ENCODE results near the gene LCN12.

Gene LCN12, protein sequence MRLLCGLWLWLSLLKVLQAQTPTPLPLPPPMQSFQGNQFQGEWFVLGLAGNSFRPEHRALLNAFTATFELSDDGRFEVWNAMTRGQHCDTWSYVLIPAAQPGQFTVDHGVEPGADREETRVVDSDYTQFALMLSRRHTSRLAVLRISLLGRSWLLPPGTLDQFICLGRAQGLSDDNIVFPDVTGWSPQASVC

DNA sequence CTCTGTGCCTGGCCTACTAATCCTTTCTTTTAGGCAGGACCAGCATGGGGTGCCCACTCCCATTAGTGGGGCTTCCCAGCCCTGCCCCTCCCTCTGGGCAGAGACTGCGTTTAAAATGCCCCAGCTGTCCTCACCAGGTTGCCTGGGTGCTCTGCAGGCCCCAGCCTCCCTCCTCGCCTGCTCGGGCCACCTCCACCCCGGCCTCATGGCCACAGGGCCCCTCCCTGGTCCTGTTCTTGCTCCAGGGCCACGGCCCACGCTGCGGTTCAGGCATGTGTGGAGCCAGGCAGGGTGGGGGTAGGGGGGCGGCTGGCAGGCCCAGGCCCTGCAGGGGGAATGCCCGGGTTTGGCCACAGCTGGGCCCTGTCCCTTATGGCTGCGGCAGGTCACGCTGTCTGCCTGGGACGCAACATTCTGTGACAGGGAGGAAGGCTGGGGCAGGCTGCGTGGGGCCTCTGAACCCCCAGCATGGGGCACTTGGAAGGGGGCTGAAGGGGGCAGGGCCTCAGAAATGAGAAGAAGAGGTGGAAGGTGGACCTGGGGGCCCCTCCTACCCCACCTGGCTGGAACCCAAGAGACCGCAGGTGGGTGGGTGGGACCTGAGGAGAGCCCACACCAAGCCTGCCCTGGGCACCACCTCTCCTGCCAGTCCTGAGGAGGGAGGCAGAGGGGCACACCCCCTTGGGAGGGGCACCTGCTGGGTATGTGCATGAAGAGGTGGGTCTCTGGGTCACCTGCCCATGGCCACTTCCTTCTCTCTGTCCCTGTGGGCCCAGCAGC lies at the start of gene LCN12:
Gene LCN12, plus strand, starts transcription at position 733 of the 780 bp plus-strand sequence. CDS start 55 bp downstream, outside the sequence.
- in situ Hi-C loops (cut with HindIII; ENCODE audit: low sequenced_read_pairs), result no loop called here

DNA sequence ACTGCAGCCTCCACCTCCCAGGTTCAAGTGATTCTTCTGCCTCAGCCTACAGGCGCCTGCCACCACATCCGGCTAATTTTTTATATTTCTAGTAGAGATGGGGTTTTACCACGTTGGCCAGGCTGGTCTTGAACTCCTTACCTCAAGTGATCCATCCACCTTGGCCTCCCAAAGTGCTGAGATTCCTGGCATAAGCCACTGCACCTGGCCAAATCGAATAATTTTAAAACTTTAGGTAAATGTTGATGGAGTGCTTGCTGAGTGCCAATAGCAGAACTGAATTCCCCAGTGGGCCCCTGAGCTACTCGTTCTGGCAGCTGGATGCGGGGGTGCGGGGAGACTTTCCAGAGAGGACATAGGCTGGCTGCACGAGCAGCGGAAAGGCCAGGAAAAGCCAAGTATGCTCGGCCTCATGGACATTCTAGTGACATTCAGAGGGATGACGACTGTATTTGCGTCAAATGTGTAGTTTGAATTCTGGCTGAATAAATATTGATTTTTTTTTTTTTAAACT lies 49.0 kb upstream of the LCN12 start:
- in situ Hi-C loops (cut with HindIII; ENCODE audit: low sequenced_read_pairs), result no loop called here

DNA sequence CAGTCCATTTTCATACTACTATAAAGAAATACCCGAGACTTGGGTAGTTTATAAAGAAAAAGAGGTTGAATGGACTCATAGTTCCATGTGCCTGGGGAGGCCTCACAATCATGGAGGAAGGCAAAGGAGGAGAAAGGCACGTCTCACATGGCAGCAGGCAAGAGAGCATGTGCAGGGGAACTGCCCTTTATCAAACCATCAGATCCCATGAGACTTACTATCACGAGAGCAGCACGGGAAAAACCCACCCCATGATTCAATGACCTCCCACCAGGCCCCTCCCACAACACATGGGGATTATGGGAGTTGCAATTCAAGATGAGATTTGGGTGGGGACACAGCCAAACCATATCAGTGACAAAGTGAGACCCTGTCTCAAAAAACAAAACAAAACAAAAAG lies 45.8 kb upstream of the LCN12 start:
- in situ Hi-C loops (cut with HindIII; ENCODE audit: low sequenced_read_pairs), result no loop called here

DNA sequence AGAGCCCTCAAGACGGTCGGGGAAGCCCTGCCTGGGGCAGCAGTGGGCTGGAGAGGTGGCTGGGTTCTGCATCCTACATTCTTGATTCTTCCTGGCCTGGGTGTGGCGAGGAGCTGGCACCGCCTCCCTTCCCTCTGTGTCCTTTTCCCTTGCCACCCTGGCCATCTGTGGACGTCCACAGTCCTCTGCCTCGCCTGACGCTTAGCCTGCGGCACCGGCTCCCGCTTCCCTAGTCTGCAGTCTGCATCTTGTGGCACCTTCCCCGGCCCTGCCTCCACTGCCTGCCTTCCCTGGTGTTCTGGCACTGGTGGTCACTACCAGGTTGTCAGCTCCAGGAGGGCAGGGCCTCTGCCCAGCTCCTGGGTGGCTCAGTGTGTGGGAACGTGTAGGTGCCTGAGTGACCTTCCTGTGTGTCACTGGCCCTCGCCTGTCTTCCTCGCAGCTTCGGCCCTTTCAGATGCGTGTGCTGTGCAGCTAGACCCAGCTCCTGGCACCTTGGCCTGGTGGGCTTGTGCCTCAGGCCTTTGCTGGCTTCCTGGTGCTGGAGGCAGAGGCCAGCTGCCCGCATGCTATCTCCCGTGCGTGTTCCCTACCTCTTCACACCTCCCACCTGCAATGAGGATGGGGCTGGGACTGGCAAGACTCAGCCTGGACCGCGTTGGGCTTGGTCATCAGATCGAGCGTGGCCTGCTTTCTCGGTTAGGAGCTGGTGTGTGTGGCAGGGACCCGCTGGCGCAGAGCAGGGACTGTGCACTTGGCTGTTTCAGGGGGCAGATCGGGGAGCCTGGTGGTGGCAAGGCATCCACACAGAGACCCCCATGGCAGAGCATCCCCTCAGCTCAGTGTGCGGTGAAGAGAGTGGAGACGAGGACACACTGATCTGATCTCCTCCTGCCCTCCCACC lies 44.8 kb upstream of the LCN12 start:
- in situ Hi-C loops (cut with HindIII; ENCODE audit: low sequenced_read_pairs), result no loop called here

DNA sequence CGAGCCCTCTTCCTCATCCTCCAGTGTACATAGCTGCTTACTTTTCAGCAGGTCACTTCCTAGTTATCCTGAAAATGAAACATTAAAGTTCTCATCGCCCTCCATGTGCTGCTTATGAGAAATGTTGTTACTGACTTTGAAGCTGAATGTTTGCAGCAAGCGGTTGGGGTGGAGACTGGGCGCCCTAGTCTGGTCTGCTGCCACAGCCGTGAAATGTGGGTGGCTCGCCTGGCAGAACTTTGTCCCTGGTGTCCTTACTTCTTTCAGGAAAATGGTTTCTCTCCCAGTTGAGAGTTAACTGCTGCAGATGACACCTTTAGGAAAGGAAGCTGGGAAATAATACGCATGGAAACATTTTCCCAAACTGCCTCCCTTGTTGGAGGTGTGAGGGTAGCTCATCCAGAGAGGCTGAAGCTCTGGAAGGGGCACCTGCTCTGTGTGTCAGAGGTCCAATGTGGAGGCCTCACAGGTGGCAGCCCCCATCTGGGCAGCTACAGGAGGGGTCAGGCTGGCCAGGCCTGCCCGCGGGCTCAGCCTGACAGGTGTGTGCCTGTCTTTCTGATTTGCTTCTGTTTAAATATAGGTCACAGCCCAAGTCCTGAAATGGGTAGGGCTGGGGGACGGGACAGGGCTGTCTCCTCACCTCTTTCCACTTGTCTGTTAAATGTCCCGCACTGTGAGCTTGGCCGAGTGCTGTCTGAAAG lies 41.7 kb upstream of the LCN12 start:
- in situ Hi-C loops (cut with HindIII; ENCODE audit: low sequenced_read_pairs), result no loop called here

DNA sequence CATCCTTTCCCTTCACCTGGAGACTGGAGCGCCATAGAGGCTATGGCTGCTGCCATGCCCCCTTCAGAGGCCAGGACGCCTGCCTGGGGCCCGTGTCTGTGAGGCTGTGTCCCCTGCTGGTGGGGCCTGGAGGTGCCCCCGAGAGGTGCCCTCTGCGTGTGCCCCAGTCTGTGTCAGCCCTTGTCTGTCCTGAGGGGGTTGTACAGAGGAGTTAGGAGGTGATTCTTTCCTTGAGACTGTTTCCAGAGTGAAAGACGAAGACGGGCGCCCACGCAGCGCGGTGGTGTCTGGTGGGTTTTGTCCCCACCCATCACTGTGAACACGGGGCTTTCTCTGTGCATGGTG lies 41.2 kb upstream of the LCN12 start:
- in situ Hi-C loops (cut with HindIII; ENCODE audit: low sequenced_read_pairs), result no loop called here

DNA sequence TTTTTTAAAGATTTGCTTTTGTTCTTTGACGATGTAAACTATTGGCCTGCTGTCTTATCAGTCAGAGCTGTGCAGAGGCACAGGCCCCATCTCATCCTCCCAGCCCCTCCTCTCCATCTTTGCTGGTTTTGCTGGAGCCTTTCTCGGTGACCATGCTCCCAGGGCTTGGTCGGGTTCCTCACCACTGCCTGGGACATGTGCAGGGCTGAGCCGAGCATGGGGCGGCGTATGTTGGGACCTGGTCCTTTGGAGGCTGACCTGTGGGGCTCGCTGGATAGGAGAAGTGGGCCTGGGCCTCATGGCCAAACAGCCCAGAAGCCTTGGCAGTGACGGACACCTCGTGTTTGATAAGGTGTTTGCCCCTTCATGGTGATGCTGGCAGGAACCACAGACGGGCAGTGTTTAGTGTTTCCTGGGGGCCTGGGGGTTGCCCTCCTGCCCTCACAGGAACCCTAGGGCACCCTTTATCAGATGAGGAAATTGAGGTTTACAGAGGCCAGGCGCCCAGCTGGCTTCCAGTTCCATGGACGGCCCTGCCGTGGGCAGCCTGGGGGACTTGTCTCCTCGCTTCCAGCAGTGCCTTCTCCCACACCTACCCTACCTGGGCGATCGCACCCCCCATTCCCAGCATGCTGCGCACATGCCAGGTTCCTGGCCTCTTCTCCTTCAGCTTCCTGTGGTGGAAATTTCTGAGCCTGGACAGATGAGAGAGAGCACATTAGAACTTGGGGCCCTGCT lies 38.2 kb upstream of the LCN12 start:
- in situ Hi-C loops (cut with HindIII; ENCODE audit: low sequenced_read_pairs), result no loop called here

DNA sequence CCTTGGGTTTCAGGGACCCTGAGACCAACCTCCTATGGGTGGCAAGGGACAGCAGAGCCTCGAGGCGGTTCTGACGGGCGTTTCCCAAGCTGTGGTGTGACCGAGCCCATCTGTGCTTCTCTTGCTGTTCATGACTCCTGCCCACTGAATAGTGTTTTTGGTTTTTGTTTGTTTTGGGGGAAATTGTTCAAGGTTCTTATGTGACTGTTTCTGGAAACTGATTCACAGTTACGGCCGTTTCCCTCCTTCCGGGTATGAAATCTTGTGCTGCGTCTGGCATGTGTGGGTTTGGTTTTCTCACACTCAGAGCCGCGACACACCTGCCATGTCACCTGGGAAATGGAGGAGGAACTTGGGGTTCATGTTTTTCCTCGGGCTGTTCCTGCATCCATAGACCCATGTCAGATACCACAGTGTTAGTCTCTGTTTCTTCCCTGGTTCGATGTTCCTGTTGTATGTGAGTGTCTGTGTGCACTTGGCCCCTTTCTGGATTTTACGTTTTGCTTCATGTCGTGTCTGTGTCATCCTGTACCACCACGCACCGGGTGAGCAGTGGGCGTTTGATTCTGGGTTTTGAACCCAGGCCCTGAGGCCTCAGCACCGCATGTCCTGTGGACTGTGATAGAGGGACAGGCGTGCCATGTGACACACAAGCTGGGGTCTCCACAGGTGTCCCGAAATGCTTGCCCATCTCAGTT lies 36.3 kb upstream of the LCN12 start:
- in situ Hi-C loops (cut with HindIII; ENCODE audit: low sequenced_read_pairs), result no loop called here

DNA sequence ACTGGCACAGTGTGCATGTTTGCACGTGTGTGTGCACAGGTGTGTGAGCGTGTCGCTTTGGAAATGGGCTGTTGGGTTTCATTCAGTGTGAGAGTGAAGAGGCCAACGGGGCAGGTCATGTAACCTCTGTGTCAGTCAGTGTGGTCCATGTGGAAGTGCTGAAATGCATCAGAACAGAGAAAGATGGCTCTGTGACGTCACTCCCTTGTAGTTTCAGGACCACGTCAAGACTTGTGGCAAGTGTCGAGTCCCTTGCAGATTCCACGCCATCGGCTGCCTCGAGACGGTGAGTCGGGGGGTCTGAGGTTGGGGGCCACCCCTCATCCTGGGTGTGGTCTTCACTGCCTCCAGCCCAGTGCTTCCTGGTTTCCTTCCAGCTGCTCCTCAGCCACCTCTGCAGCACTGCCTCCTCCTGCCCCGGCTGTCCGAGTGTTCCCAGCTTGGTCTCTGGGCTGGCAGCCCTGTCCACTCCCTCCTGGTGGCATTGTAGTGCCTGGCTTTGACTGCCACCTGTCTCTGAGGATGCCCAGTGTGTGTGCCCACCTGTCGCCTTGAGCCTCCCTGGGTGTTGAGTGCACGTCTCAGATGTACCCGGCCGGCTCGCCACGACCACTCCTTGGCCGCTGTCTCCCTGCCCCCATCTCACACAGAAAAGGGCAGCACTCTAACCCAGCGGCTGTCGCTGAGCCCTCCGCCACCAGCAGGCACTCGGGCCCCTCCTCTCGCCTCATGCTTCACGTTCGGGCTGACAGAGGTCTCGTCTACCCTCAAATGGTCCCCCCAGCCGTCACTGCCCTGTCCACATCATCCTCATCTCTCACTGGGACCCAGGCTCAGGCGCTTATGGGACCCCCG lies 35.5 kb upstream of the LCN12 start:
- in situ Hi-C loops (cut with HindIII; ENCODE audit: low sequenced_read_pairs), result no loop called here

DNA sequence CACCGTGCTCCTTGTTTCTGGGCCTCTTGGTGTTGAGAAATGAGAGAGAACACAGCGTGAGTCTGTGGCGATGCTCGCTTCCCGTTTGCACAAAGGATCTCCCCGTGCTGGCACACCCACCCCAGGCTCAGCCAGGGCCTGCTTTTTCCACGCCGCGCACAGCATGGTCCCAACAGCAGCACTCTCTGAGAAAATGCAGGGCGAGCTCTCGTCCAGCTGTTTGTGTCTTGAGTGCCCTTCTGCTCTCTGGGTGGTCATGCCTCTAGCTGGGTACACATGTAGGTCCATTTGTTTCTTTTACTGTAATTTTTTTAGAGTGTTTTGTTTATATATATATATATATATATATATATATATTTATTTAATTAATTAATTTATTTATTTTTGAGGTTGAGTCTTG lies 34.2 kb upstream of the LCN12 start:
- in situ Hi-C loops (cut with HindIII; ENCODE audit: low sequenced_read_pairs), result no loop called here

DNA sequence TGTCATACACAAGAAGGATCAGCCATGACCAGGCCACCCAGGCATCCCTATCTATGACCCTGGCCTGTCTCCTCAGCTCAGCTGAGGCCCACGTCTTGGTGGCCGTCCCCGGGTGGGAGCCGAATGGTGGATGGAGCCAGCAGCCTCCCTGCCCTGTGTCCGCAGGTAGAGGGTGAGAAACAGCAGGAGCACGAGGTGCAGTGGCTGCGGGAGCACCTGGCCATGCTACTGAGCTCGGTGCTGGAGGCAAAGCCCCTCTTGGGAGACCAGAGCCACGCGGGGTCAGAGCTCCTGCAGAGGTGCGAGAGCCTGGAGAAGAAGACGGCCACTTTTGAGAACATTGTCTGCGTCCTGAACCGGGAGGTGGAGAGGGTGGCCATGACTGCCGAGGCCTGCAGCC lies 32.0 kb upstream of the LCN12 start:
- in situ Hi-C loops (cut with HindIII; ENCODE audit: low sequenced_read_pairs), result no loop called here

DNA sequence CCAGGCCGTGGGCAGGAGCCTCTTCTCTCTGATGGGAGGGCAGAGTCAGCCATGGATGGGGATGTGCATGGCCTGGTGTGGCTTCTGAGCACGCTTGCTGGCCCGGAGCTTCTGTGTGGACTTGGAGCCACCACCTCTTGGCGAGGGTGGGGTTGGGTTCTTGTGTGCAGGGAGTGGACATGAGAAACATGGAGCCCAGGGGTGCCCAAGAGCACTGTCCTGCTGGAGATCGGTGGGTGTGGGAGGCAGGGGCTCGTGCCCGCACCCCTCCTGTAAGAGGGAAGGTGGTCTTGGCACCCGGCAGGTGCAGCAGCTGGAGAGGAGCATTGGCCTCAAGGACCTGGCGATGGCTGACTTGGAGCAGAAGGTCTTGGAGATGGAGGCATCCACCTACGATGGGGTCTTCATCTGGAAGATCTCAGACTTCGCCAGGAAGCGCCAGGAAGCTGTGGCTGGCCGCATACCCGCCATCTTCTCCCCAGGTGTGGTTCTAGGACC lies 31.3 kb upstream of the LCN12 start:
- in situ Hi-C loops (cut with HindIII; ENCODE audit: low sequenced_read_pairs), result no loop called here

DNA sequence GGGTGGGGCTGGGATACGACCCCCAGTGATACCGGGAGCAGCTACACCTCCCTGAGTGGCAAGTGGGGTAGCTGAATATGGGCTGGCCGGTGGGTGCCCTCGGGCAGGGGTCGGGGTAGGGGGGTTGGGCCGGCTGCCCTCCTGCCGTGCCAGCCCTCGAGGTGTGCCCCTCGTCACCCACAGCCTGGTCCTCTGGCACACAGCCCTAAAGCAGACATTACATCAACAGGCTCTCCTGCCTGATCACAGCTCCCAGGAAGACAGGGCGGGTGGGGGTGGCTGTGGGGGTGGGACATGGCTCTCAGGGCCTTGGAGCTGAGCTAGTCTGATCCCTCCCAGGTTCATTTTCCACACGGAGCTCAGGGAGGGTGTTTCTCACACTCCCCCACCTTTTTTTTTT lies 30.8 kb upstream of the LCN12 start:
- in situ Hi-C loops (cut with HindIII; ENCODE audit: low sequenced_read_pairs), result no loop called here

DNA sequence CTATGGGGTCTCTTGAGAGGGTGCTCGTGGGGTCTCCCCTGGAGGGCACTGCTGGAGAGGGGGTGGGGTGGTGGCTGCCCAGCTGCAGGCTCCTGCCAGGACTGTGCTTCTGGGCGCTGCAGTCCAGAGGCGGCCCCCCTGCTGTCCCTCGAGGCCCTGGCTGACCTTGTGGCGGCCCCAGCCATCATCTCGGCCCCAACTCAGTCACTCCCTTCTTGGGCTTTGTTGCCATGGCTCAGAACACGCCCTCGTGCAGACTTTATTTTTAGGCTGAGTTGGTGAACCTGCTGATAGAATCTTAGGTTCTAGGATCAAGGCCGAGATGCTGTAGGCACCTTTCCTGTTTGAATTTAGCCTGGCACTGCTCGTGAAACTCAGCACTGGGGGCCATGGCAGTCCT lies 30.4 kb upstream of the LCN12 start:
- in situ Hi-C loops (cut with HindIII; ENCODE audit: low sequenced_read_pairs), result no loop called here

DNA sequence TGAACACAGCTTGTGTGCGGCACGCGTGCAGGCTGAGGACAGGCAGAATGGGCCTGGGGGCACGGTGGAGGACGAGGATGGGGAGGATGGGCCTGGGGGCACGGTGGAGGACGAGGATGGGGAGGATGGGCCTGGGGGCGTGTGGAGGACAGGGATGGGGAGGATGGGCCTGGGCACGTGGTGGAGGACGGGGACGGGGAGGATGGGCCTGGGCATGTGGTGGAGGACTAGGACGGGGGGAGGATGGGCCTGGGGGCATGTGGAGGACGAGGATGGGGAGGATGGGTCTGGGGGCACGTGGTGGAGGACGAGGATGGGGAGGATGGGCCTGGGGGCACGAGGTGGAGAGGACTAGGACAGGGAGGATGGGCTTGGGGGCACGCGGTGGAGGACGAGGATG lies 29.5 kb upstream of the LCN12 start:
- in situ Hi-C loops (cut with HindIII; ENCODE audit: low sequenced_read_pairs), result no loop called here

DNA sequence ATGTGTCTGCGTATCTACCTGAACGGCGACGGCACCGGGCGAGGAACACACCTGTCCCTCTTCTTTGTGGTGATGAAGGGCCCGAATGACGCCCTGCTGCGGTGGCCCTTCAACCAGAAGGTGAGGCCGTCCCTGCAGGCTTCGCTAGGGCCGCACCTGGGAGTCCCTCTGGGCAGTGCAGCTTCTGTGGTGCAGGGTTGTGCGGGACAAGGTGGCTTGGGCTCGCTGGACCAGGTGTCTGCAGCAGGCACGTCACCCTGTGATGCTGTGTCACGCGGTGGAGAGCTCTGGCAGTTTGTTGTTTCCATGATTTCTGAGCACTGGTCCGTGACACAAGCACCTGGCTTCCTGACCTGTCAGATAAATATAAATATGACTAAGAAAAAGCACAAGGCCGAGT lies 28.2 kb upstream of the LCN12 start:
- in situ Hi-C loops (cut with HindIII; ENCODE audit: low sequenced_read_pairs), result no loop called here

DNA sequence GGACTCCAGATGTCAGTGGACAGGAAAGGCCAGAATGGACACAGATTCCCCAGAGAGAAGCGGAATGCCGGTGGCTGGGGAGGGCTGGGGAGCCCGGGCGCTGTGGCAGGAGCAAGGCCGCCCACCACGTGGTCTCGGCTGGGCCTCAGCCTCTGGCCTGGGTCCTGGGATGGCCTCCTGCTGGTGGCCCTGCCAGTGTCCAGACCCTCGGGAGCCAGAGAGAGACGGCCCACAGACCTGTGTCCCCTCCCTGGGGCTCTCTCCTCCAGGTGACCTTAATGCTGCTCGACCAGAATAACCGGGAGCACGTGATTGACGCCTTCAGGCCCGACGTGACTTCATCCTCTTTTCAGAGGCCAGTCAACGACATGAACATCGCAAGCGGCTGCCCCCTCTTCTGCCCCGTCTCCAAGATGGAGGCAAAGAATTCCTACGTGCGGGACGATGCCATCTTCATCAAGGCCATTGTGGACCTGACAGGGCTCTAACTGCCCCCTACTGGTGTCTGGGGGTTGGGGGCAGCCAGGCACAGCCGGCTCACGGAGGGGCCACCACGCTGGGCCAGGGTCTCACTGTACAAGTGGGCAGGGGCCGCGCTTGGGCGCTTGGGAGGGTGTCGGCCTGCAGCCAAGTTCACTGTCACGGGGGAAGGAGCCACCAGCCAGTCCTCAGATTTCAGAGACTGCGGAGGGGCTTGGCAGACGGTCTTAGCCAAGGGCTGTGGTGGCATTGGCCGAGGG lies 26.5 kb upstream of the LCN12 start:
- in situ Hi-C loops (cut with HindIII; ENCODE audit: low sequenced_read_pairs), result no loop called here

DNA sequence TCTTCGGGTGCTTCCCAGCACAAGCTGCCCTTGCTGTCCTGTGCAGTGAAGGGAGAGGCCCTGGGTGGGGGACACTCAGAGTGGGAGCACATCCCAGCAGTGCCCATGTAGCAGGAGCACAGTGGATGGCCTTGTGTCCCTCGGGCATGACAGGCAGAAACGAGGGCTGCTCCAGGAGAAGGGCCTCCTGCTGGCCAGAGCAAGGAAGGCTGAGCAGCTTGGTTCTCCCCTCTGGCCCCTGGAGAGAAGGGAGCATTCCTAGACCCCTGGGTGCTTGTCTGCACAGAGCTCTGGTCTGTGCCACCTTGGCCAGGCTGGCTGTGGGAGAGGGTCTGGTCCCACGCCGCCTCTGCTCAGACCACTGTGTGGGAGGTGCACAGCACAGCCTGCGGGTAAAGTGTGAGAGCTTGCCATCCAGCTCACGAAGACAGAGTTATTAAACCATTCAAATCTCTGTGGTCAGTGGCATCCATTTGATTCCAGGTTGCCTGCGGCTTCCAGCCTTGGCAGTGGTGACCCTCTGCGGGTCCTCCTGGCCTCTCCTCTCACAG lies 25.8 kb upstream of the LCN12 start:
- in situ Hi-C loops (cut with HindIII; ENCODE audit: low sequenced_read_pairs), result no loop called here
